HepG2 (cell line): ENCODE results near the gene HAUS5. TPM values are rescaled to one million over a fixed set of nuclear protein-coding genes. Genes with fewer than 3 reads are reported as not detected.

Source experiments
- PHF21A ChIP-seq: sonication (generic); formaldehyde crosslinking; IDR thresholded peaks from 2 replicates; pipeline ENCODE4 v1.5.0; 2020; ENCODE audit warnings: mild to moderate bottlenecking, missing genetic modification reagents
- RFXAP ChIP-seq: sonication (generic); formaldehyde crosslinking; IDR thresholded peaks from 2 replicates; pipeline ENCODE4 v1.4.0; 2020; ENCODE audit warnings: missing genetic modification reagents, borderline replicate concordance
- RNF2 ChIP-seq: fragments of 450-650 bp; conservative IDR thresholded peaks from 2 replicates; pipeline ENCODE4 v1.6.1; 2016; ENCODE audit warnings: low read depth
- SOX13 ChIP-seq, 3 experiments: fragments of 450-650 bp in 1 of 3; sonication (generic) in 1 of 3; formaldehyde crosslinking in 1 of 3; IDR thresholded peaks in 2 of 3; conservative IDR thresholded peaks in 1 of 3; 2 replicates each; pipeline versions ENCODE4 v1.5.0 to v1.6.1; 2016 to 2020; ENCODE audit warnings: antibody characterized with exemption in 1 of 3, mild to moderate bottlenecking in 1 of 3, missing compliant biosample characterization in 1 of 3, missing genetic modification reagents in 1 of 3, moderate library complexity in 1 of 3
- ZFP37 ChIP-seq: sonication (generic); formaldehyde crosslinking; IDR thresholded peaks from 2 replicates; pipeline ENCODE4 v1.4.0; 2020; ENCODE audit warnings: missing genetic modification reagents, borderline replicate concordance
- ZNF234 ChIP-seq: sonication (generic); formaldehyde crosslinking; conservative IDR thresholded peaks from 2 replicates; pipeline ENCODE4 v1.5.1; 2020; ENCODE audit warnings: mild to moderate bottlenecking, missing genetic modification reagents
- ZNF430 ChIP-seq: sonication (generic); formaldehyde crosslinking; IDR thresholded peaks from 2 replicates; pipeline ENCODE4 v1.9.0; 2021; ENCODE audit warnings: mild to moderate bottlenecking, missing genetic modification reagents
- polyA plus RNA-seq, 8 experiments: library from polyadenylated mRNA; depleted of rRNA in 3 of 8; stranded (reverse) in 7 of 8; unstranded in 1 of 8; fragments of >200 nt; fragmentation: Illumina TruSeq in 4 of 8; extraction: Trizol in 4 of 8; gene quantifications; 2 replicates each; pipeline versions ENCODE4 v1.2.1 to v1.2.3, GENCODE V29; 2011 to 2016; ENCODE audit warnings: low read depth in 4 of 8, missing spikeins in 1 of 8, mixed read lengths in 1 of 8; ENCODE audit not compliant: insufficient read depth in 1 of 8
- total RNA-seq, 5 experiments: library from RNA; depleted of rRNA; stranded (reverse); fragments of >200 nt; fragmentation: Illumina TruSeq; extraction: Trizol; gene quantifications; 2 replicates each; pipeline ENCODE4 v1.2.3, GENCODE V29; 2016; ENCODE audit warnings: low read depth in 1 of 5
- TF ChIP-seq, protein P1 (sequence below): sonication (generic); formaldehyde crosslinking; IDR thresholded peaks from 2 replicates; pipeline ENCODE4 v1.9.0; 2021; ENCODE audit warnings: missing genetic modification reagents, borderline replicate concordance
- TF ChIP-seq, protein P2 (sequence below), 2 experiments: fragments of 450-650 bp in 1 of 2; sonication (generic) in 1 of 2; formaldehyde crosslinking in 1 of 2; IDR thresholded peaks; 2 replicates each; pipeline versions ENCODE4 v1.6.1 to v1.8.0; 2016 to 2022; ENCODE audit warnings: antibody characterized with exemption in 1 of 2, mild to moderate bottlenecking in 1 of 2, missing genetic modification reagents in 1 of 2
- TF ChIP-seq, protein P3 (sequence below): sonication (generic); formaldehyde crosslinking; IDR thresholded peaks from 2 replicates; pipeline ENCODE4 v1.5.0; 2020; ENCODE audit warnings: mild to moderate bottlenecking, missing genetic modification reagents
- TF ChIP-seq, protein P4 (sequence below): sonication (generic); formaldehyde crosslinking; IDR thresholded peaks from 2 replicates; pipeline ENCODE4 v1.5.0; 2020; ENCODE audit warnings: missing genetic modification reagents

HAUS5 gene
- total and polyA plus RNA-seq, 2 of the 13 experiments (the other 11 are each of a cell fraction or from before 2014, with no cell fraction given): 10.3 to 17.7 TPM

DNA sequence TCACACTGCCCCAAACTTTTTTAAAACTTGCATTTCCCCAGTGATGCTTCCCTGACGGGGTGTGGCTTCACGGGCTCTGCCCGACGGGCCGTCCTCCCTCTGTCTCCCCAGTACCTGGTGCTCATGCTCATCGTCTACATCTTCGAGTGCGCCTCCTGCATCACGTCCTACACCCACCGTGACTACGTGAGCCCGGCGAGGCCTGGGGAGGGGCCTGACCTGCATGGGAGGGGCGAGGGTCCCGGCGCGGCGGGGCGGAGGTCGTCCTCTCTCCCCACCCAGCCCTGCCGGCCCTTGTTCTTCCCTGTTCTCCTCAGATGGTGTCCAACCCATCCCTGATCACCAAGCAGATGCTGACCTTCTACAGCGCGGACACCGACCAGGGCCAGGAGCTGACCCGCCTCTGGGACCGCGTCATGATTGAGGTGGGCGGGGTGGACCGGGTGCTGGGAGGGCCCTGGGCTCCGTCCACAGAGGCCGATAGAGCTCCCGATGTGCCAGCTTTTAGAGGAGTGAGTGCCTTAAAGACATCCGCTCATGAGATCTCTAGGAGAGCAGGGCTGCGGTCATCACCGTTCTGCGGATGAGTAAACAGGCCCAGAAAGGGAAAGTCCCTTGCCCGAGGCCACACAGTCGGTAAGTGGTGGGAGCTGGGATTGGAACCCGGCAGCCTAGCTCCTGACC, 60.7 kb downstream of the HAUS5 start (continued):
- TF ChIP-seq, protein P1, sequence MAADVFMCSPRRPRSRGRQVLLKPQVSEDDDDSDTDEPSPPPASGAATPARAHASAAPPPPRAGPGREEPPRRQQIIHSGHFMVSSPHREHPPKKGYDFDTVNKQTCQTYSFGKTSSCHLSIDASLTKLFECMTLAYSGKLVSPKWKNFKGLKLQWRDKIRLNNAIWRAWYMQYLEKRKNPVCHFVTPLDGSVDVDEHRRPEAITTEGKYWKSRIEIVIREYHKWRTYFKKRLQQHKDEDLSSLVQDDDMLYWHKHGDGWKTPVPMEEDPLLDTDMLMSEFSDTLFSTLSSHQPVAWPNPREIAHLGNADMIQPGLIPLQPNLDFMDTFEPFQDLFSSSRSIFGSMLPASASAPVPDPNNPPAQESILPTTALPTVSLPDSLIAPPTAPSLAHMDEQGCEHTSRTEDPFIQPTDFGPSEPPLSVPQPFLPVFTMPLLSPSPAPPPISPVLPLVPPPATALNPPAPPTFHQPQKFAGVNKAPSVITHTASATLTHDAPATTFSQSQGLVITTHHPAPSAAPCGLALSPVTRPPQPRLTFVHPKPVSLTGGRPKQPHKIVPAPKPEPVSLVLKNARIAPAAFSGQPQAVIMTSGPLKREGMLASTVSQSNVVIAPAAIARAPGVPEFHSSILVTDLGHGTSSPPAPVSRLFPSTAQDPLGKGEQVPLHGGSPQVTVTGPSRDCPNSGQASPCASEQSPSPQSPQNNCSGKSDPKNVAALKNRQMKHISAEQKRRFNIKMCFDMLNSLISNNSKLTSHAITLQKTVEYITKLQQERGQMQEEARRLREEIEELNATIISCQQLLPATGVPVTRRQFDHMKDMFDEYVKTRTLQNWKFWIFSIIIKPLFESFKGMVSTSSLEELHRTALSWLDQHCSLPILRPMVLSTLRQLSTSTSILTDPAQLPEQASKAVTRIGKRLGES: no peak
- TF ChIP-seq, protein P2, sequence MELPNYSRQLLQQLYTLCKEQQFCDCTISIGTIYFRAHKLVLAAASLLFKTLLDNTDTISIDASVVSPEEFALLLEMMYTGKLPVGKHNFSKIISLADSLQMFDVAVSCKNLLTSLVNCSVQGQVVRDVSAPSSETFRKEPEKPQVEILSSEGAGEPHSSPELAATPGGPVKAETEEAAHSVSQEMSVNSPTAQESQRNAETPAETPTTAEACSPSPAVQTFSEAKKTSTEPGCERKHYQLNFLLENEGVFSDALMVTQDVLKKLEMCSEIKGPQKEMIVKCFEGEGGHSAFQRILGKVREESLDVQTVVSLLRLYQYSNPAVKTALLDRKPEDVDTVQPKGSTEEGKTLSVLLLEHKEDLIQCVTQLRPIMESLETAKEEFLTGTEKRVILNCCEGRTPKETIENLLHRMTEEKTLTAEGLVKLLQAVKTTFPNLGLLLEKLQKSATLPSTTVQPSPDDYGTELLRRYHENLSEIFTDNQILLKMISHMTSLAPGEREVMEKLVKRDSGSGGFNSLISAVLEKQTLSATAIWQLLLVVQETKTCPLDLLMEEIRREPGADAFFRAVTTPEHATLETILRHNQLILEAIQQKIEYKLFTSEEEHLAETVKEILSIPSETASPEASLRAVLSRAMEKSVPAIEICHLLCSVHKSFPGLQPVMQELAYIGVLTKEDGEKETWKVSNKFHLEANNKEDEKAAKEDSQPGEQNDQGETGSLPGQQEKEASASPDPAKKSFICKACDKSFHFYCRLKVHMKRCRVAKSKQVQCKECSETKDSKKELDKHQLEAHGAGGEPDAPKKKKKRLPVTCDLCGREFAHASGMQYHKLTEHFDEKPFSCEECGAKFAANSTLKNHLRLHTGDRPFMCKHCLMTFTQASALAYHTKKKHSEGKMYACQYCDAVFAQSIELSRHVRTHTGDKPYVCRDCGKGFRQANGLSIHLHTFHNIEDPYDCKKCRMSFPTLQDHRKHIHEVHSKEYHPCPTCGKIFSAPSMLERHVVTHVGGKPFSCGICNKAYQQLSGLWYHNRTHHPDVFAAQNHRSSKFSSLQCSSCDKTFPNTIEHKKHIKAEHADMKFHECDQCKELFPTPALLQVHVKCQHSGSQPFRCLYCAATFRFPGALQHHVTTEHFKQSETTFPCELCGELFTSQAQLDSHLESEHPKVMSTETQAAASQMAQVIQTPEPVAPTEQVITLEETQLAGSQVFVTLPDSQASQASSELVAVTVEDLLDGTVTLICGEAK (IDR thresholded peaks at IDR 0.05): no peak
- TF ChIP-seq, protein P2 (CRISPR knock-in tag; IDR thresholded peaks at IDR 0.05): no peak
- TF ChIP-seq, protein P3, sequence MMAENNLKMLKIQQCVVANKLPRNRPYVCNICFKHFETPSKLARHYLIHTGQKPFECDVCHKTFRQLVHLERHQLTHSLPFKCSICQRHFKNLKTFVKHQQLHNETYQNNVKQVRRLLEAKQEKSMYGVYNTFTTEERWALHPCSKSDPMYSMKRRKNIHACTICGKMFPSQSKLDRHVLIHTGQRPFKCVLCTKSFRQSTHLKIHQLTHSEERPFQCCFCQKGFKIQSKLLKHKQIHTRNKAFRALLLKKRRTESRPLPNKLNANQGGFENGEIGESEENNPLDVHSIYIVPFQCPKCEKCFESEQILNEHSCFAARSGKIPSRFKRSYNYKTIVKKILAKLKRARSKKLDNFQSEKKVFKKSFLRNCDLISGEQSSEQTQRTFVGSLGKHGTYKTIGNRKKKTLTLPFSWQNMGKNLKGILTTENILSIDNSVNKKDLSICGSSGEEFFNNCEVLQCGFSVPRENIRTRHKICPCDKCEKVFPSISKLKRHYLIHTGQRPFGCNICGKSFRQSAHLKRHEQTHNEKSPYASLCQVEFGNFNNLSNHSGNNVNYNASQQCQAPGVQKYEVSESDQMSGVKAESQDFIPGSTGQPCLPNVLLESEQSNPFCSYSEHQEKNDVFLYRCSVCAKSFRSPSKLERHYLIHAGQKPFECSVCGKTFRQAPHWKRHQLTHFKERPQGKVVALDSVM (CRISPR knock-in tag): no peak
- no peak for TF ChIP-seq ZFP37 (CRISPR knock-in tag)
- no peak for TF ChIP-seq PHF21A (CRISPR knock-in tag)
- TF ChIP-seq, protein P4, sequence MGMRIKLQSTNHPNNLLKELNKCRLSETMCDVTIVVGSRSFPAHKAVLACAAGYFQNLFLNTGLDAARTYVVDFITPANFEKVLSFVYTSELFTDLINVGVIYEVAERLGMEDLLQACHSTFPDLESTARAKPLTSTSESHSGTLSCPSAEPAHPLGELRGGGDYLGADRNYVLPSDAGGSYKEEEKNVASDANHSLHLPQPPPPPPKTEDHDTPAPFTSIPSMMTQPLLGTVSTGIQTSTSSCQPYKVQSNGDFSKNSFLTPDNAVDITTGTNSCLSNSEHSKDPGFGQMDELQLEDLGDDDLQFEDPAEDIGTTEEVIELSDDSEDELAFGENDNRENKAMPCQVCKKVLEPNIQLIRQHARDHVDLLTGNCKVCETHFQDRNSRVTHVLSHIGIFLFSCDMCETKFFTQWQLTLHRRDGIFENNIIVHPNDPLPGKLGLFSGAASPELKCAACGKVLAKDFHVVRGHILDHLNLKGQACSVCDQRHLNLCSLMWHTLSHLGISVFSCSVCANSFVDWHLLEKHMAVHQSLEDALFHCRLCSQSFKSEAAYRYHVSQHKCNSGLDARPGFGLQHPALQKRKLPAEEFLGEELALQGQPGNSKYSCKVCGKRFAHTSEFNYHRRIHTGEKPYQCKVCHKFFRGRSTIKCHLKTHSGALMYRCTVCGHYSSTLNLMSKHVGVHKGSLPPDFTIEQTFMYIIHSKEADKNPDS (CRISPR knock-in tag): no peak
- TF ChIP-seq SOX13 (IDR thresholded peaks at IDR 0.05): no peak
- TF ChIP-seq SOX13 (CRISPR knock-in tag; conservative IDR thresholded peaks at IDR 0.05 in 1 of 2, IDR thresholded peaks at IDR 0.05 in 1 of 2): no peak
- TF ChIP-seq ZNF430 (CRISPR knock-in tag): no peak
- TF ChIP-seq ZNF234 (CRISPR knock-in tag): no peak
- TF ChIP-seq RFXAP (CRISPR knock-in tag): peak; percentile 38; the same call in 1 of the 2 replicates
- no peak for TF ChIP-seq RNF2
